Measurements from ENCODE around the gene DCDC2C. TPM values are rescaled to one million over a fixed set of nuclear protein-coding genes. Genes with fewer than 3 reads are reported as not detected.

DCDC2C gene
- total RNA-seq, 1 experiment from 2014 or later: not detected

GRCh38 chr2:3661149-3661660 lies 42.2 kb upstream of the DCDC2C start:
- CTCF ChIA-PET: no interaction called here
- ATAC-seq: no peak

GRCh38 chr2:3662239-3662638 lies 41.1 kb upstream of the DCDC2C start:
- POLR2A ChIA-PET: no interaction called here
- Mint-ChIP-seq H3K27me3 (ENCODE audit: low read depth) (no peaks in the 10 kb centered on the region; the same call in 1 of the 2 replicates), H3K27ac (no peak overlapping the region), H3K36me3 (peaks cover 3% of the 10 kb centered on the region), H3K9me3 (peaks cover 27% of the 10 kb centered on the region), H3K4me1 (peaks cover 15% of the 10 kb centered on the region), H3K4me3 (no peak overlapping the region)
- ATAC-seq (peak; percentile 38), DNase-seq (ENCODE audit: low spot score) (no peak)
- CTCF ChIA-PET: no interaction called here
- TF ChIP-seq ZNF425 (CRISPR knock-in tag; conservative IDR thresholded peaks at IDR 0.05): no peak
- no peak for TF ChIP-seq FOXP4 (CRISPR knock-in tag; IDR thresholded peaks at IDR 0.05)
- TF ChIP-seq TP53 (CRISPR knock-in tag; IDR thresholded peaks at IDR 0.05): no peak
- no peak for TF ChIP-seq FOXP1 (CRISPR knock-in tag; IDR thresholded peaks at IDR 0.05; ENCODE audit: borderline replicate concordance)
- no peak for TF ChIP-seq OVOL2 (CRISPR knock-in tag; IDR thresholded peaks at IDR 0.05; ENCODE audit: borderline replicate concordance)

More at GRCh38 chr2:3661149-3661660, 42.2 kb upstream of the DCDC2C start:
- TF ChIP-seq MYBL2 (CRISPR knock-in tag; IDR thresholded peaks at IDR 0.05) (no peak), IRF2 (CRISPR knock-in tag; IDR thresholded peaks at IDR 0.05; ENCODE audit: borderline replicate concordance, low read depth) (no peak), SMAD4 (CRISPR knock-in tag; IDR thresholded peaks at IDR 0.05) (no peak), NR3C1 (CRISPR knock-in tag; conservative IDR thresholded peaks at IDR 0.05; ENCODE audit: low read depth) (no peak), ETV6 (CRISPR knock-in tag; IDR thresholded peaks at IDR 0.05) (no peak), NFATC4 (CRISPR knock-in tag; IDR thresholded peaks at IDR 0.05) (no peak), ZBTB43 (CRISPR knock-in tag; IDR thresholded peaks at IDR 0.05) (no peak), KAT7 (CRISPR knock-in tag; IDR thresholded peaks at IDR 0.05; ENCODE audit: borderline replicate concordance) (no peak), JUN (CRISPR knock-in tag; IDR thresholded peaks at IDR 0.05) (no peak), TP53 (CRISPR knock-in tag; IDR thresholded peaks at IDR 0.05) (no peak)
- Mint-ChIP-seq H3K4me1 (peaks cover 18% of the 10 kb centered on the region), H3K36me3 (peaks cover 3% of the 10 kb centered on the region), H3K27me3 (ENCODE audit: low read depth) (no peaks in the 10 kb centered on the region; the same call in none of the 2 replicates), H3K27ac (no peak overlapping the region), H3K9me3 (peaks cover 24% of the 10 kb centered on the region), H3K4me3 (no peak overlapping the region)
- DNase-seq (ENCODE audit: low spot score): no peak
- POLR2A ChIA-PET: no interaction called here

GRCh38 chr2:3664118-3664517 lies 39.3 kb upstream of the DCDC2C start:
- H3K4me3 Mint-ChIP-seq: no peak overlapping the region
- ATAC-seq (no peak), DNase-seq (ENCODE audit: low spot score) (no peak)
- no peaks in the 10 kb centered on the region; the same call in none of the 2 replicates for H3K27me3 Mint-ChIP-seq (ENCODE audit: low read depth)
- peaks cover 11% of the 10 kb centered on the region for H3K4me1 Mint-ChIP-seq
- H3K9me3 Mint-ChIP-seq: peaks cover 35% of the 10 kb centered on the region
- H3K27ac Mint-ChIP-seq: no peak overlapping the region
- peaks cover 9% of the 10 kb centered on the region for H3K36me3 Mint-ChIP-seq
- no peak for TF ChIP-seq NFYB (CRISPR knock-in tag; conservative IDR thresholded peaks at IDR 0.05; ENCODE audit: low read depth)
- no peak for TF ChIP-seq ZNF396 (CRISPR knock-in tag; IDR thresholded peaks at IDR 0.05; ENCODE audit: borderline replicate concordance)
- TF ChIP-seq TEAD1 (CRISPR knock-in tag; IDR thresholded peaks at IDR 0.05): no peak
- POLR2A ChIA-PET: no interaction called here
- CTCF ChIA-PET: no interaction called here

Data from WTC11 (cell line).